Stimulated activated CD8-positive, alpha-beta memory T cell treated with anti-CD3 and anti-CD28 coated beads, Interleukin-7, amount 100 ng/mL, for 24 hours (primary cell): Measurements from ENCODE around the gene CDH8.

ENCODE experiments used
- DNase-seq: peaks from one replicate; pipeline ENCODE4 v3.0.0-alpha.2; 2020; ENCODE audit warnings: low read depth

Gene CDH8

GRCh38 chr16:62036101-62036801 lies at the start of gene CDH8:
CDH8 (minus strand) TSS chr16:62036438; CDS start chr16:62021403, 15,035 bp downstream.
- no peak for DNase-seq

- DNase-seq: no peak
Measured at GRCh38 chr16:62079236-62079635, 43.0 kb upstream of the CDH8 start.

- no peak for DNase-seq
Measured at GRCh38 chr16:62077998-62078397, 41.8 kb upstream of the CDH8 start.

GRCh38 chr16:62076886-62077285 lies 40.6 kb upstream of the CDH8 start:
- DNase-seq: no peak

GRCh38 chr16:62068747-62069146 lies 32.5 kb upstream of the CDH8 start:
- DNase-seq: no peak

- no peak for DNase-seq
Measured at GRCh38 chr16:62067981-62068380, 31.7 kb upstream of the CDH8 start.

- no peak for DNase-seq
Measured at GRCh38 chr16:62067182-62067581, 30.9 kb upstream of the CDH8 start.

GRCh38 chr16:62066747-62067146 lies 30.5 kb upstream of the CDH8 start:
- no peak for DNase-seq

- DNase-seq: no peak
Measured at GRCh38 chr16:62064173-62064572, 27.9 kb upstream of the CDH8 start.

GRCh38 chr16:62060089-62060488 lies 23.9 kb upstream of the CDH8 start:
- DNase-seq: no peak

- no peak for DNase-seq
Measured at GRCh38 chr16:62059527-62059926, 23.3 kb upstream of the CDH8 start.

GRCh38 chr16:62058412-62058811 lies 22.2 kb upstream of the CDH8 start:
- no peak for DNase-seq

GRCh38 chr16:62051942-62052341 lies 15.7 kb upstream of the CDH8 start:
- DNase-seq: no peak

- no peak for DNase-seq
Measured at GRCh38 chr16:62050793-62051192, 14.6 kb upstream of the CDH8 start.

- DNase-seq: no peak
Measured at GRCh38 chr16:62046801-62047200, 10.6 kb upstream of the CDH8 start.

GRCh38 chr16:62041401-62041800 lies 5.2 kb upstream of the CDH8 start:
- no peak for DNase-seq

GRCh38 chr16:62038646-62039045 lies 2.4 kb upstream of the CDH8 start:
- DNase-seq: no peak

GRCh38 chr16:62038225-62038624 lies 2.0 kb upstream of the CDH8 start:
- no peak for DNase-seq

- no peak for DNase-seq
Measured at GRCh38 chr16:62036802-62037135, 531 bp upstream of the CDH8 start.

GRCh38 chr16:62035115-62036092 lies 834 bp downstream of the CDH8 start:
- DNase-seq: no peak

- no peak for DNase-seq
Measured at GRCh38 chr16:62034231-62035114, 1.8 kb downstream of the CDH8 start.

GRCh38 chr16:62033065-62033464 lies 3.2 kb downstream of the CDH8 start:
- no peak for DNase-seq
